ENCODE results near the gene CKAP2L. TPM values are rescaled to one million over a fixed set of nuclear protein-coding genes. Genes with fewer than 3 reads are reported as not detected.
A peak's percentile ranks its signal among the peaks of the same experiment; 100 is the strongest.

The CKAP2L gene
- total and polyA plus RNA-seq, 9 of the 15 experiments (the other 6 are each of a cell fraction or from before 2014, with no cell fraction given): 10.4 to 21.9 (median 14.2) TPM

DNA sequence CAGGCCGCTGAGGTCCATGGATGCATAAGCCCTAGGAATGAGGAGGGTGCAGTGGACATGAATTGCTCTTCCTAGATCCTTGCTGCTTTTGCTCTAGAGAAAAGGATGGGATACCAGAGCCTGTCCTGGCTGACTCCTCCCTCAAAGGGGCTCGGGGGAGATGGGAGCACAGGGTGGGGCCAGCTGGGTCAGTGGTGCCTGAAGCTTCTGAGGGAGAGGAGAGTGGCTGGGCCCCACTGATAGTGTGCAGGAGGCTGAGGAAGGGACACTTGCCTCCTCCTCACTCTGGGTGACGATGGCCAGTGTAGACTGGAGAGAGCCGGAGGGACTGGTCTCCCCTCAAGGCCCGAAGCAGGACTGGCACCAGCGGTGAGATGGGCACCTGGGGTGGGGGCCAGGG is 43.6 kb downstream of the CKAP2L start, which contains the start of gene NT5DC4 (continued):
- TF ChIP-seq, protein P1, sequence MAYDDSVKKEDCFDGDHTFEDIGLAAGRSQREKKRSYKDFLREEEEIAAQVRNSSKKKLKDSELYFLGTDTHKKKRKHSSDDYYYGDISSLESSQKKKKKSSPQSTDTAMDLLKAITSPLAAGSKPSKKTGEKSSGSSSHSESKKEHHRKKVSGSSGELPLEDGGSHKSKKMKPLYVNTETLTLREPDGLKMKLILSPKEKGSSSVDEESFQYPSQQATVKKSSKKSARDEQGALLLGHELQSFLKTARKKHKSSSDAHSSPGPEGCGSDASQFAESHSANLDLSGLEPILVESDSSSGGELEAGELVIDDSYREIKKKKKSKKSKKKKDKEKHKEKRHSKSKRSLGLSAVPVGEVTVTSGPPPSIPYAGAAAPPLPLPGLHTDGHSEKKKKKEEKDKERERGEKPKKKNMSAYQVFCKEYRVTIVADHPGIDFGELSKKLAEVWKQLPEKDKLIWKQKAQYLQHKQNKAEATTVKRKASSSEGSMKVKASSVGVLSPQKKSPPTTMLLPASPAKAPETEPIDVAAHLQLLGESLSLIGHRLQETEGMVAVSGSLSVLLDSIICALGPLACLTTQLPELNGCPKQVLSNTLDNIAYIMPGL (CRISPR knock-in tag; IDR thresholded peaks at IDR 0.05): no peak
- no peak for TF ChIP-seq MIER1 (IDR thresholded peaks at IDR 0.05; ENCODE audit: low read depth)
- no peak for TF ChIP-seq XRCC4 (IDR thresholded peaks at IDR 0.05; ENCODE audit: extremely low read depth, insufficient read depth, insufficient read length)
- no peak for TF ChIP-seq BCL6 (CRISPR knock-in tag; IDR thresholded peaks at IDR 0.05)
- TF ChIP-seq, protein P2, sequence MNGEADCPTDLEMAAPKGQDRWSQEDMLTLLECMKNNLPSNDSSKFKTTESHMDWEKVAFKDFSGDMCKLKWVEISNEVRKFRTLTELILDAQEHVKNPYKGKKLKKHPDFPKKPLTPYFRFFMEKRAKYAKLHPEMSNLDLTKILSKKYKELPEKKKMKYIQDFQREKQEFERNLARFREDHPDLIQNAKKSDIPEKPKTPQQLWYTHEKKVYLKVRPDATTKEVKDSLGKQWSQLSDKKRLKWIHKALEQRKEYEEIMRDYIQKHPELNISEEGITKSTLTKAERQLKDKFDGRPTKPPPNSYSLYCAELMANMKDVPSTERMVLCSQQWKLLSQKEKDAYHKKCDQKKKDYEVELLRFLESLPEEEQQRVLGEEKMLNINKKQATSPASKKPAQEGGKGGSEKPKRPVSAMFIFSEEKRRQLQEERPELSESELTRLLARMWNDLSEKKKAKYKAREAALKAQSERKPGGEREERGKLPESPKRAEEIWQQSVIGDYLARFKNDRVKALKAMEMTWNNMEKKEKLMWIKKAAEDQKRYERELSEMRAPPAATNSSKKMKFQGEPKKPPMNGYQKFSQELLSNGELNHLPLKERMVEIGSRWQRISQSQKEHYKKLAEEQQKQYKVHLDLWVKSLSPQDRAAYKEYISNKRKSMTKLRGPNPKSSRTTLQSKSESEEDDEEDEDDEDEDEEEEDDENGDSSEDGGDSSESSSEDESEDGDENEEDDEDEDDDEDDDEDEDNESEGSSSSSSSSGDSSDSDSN (IDR thresholded peaks at IDR 0.05; ENCODE audit: borderline replicate concordance in 1 of 2, low read depth in 2 of 2, low read length in 2 of 2): 0 out of 4 replicates have a peak, but pooled peaks of 1 of the 2 experiments have one; percentile 32
- TF ChIP-seq TSC22D4 (tag; IDR thresholded peaks at IDR 0.05): no peak
- TF ChIP-seq, protein P3, sequence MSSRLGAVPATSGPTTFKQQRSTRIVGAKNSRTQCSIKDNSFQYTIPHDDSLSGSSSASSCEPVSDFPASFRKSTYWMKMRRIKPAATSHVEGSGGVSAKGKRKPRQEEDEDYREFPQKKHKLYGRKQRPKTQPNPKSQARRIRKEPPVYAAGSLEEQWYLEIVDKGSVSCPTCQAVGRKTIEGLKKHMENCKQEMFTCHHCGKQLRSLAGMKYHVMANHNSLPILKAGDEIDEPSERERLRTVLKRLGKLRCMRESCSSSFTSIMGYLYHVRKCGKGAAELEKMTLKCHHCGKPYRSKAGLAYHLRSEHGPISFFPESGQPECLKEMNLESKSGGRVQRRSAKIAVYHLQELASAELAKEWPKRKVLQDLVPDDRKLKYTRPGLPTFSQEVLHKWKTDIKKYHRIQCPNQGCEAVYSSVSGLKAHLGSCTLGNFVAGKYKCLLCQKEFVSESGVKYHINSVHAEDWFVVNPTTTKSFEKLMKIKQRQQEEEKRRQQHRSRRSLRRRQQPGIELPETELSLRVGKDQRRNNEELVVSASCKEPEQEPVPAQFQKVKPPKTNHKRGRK (tag; IDR thresholded peaks at IDR 0.05): no peak
- TF ChIP-seq ZNF41 (CRISPR knock-in tag; conservative IDR thresholded peaks at IDR 0.05): no peak
- TF ChIP-seq MEF2A (IDR thresholded peaks at IDR 0.05; ENCODE audit: control insufficient read depth, low read depth, low read length): no peak
- TF ChIP-seq SRSF7 (optimal IDR thresholded peaks at IDR 0.05; ENCODE audit: low read depth, low read length): no peak
- TF ChIP-seq, protein P4, sequence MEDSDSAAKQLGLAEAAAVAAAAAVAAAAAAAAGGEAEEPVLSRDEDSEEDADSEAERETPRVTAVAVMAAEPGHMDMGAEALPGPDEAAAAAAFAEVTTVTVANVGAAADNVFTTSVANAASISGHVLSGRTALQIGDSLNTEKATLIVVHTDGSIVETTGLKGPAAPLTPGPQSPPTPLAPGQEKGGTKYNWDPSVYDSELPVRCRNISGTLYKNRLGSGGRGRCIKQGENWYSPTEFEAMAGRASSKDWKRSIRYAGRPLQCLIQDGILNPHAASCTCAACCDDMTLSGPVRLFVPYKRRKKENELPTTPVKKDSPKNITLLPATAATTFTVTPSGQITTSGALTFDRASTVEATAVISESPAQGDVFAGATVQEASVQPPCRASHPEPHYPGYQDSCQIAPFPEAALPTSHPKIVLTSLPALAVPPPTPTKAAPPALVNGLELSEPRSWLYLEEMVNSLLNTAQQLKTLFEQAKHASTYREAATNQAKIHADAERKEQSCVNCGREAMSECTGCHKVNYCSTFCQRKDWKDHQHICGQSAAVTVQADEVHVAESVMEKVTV (CRISPR knock-in tag; IDR thresholded peaks at IDR 0.05): no peak
- TF ChIP-seq ZNF830 (CRISPR knock-in tag; IDR thresholded peaks at IDR 0.05): no peak
- peak; percentile 20 for TF ChIP-seq TBP (optimal IDR thresholded peaks at IDR 0.05; ENCODE audit: low read depth, low read length)
- TF ChIP-seq JUNB (CRISPR knock-in tag; conservative IDR thresholded peaks at IDR 0.05): no peak
- TF ChIP-seq GABPB1 (CRISPR knock-in tag; IDR thresholded peaks at IDR 0.05): no peak
- peak; percentile 67; the same call in 1 of the 2 replicates for TF ChIP-seq ZBTB7A (IDR thresholded peaks at IDR 0.05; ENCODE audit: borderline replicate concordance, control insufficient read depth, low read depth, low read length)
- TF ChIP-seq LARP7 (IDR thresholded peaks at IDR 0.05): no peak
- no peak for TF ChIP-seq HEY1 (CRISPR knock-in tag; IDR thresholded peaks at IDR 0.05; ENCODE audit: borderline replicate concordance)
- TF ChIP-seq, protein P5, sequence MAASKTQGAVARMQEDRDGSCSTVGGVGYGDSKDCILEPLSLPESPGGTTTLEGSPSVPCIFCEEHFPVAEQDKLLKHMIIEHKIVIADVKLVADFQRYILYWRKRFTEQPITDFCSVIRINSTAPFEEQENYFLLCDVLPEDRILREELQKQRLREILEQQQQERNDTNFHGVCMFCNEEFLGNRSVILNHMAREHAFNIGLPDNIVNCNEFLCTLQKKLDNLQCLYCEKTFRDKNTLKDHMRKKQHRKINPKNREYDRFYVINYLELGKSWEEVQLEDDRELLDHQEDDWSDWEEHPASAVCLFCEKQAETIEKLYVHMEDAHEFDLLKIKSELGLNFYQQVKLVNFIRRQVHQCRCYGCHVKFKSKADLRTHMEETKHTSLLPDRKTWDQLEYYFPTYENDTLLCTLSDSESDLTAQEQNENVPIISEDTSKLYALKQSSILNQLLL (CRISPR knock-in tag; IDR thresholded peaks at IDR 0.05; ENCODE audit: borderline replicate concordance): no peak
- TF ChIP-seq TCF3 (CRISPR knock-in tag; IDR thresholded peaks at IDR 0.05): peak; percentile 50; the same call in 1 of the 2 replicates
- no peak for TF ChIP-seq NR3C1 (CRISPR knock-in tag; IDR thresholded peaks at IDR 0.05)
- TF ChIP-seq SMARCE1 (IDR thresholded peaks at IDR 0.05): no peak
